Measurements from ENCODE around the gene ICAM3. TPM values are rescaled to one million over a fixed set of nuclear protein-coding genes. Genes with fewer than 3 reads are reported as not detected.

ICAM3 gene
- total and polyA plus RNA-seq, 4 donors = 8.1 to 56.1 (median 18.8) TPM

DNA sequence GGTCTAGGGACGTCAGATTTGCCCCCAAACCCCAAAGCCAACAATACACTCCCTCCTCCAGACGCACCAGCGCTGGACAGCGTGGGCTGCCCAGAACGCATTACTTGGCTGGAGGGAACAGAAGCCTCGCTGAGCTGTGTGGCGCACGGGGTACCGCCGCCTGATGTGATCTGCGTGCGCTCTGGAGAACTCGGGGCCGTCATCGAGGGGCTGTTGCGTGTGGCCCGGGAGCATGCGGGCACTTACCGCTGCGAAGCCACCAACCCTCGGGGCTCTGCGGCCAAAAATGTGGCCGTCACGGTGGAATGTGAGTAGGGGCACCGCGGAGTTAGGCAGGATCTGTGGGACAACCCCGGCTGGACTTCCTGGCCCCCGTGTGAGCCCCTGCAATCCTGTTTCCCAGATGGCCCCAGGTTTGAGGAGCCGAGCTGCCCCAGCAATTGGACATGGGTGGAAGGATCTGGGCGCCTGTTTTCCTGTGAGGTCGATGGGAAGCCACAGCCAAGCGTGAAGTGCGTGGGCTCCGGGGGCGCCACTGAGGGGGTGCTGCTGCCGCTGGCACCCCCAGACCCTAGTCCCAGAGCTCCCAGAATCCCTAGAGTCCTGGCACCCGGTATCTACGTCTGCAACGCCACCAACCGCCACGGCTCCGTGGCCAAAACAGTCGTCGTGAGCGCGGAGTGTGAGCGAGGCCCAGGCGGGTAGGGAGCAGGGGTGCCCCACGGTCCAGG lies 45.6 kb downstream of the ICAM3 start:
- DNase-seq (no peak), ATAC-seq (ENCODE audit: insufficient read depth, low FRiP score) (no peak)
- TF ChIP-seq, protein P1, sequence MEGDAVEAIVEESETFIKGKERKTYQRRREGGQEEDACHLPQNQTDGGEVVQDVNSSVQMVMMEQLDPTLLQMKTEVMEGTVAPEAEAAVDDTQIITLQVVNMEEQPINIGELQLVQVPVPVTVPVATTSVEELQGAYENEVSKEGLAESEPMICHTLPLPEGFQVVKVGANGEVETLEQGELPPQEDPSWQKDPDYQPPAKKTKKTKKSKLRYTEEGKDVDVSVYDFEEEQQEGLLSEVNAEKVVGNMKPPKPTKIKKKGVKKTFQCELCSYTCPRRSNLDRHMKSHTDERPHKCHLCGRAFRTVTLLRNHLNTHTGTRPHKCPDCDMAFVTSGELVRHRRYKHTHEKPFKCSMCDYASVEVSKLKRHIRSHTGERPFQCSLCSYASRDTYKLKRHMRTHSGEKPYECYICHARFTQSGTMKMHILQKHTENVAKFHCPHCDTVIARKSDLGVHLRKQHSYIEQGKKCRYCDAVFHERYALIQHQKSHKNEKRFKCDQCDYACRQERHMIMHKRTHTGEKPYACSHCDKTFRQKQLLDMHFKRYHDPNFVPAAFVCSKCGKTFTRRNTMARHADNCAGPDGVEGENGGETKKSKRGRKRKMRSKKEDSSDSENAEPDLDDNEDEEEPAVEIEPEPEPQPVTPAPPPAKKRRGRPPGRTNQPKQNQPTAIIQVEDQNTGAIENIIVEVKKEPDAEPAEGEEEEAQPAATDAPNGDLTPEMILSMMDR (IDR thresholded peaks at IDR 0.05; ENCODE audit: control extremely low read depth, extremely low read depth) = no peak
- H3K36me3 ChIP-seq (ENCODE audit: control insufficient read depth in 4 of 4, insufficient read depth in 4 of 4, low read length in 4 of 4) = peaks cover 0 to 5% (median 0%) of the 10 kb centered on the region in 4 donors
- H3K27me3 ChIP-seq (ENCODE audit: control insufficient read depth in 3 of 3, insufficient read depth in 3 of 3, low read length in 2 of 3) = peaks cover 0 to 63% (median 24%) of the 10 kb centered on the region in 3 donors
- H3K9ac ChIP-seq (ENCODE audit: insufficient read depth in 1 of 2, low read length in 2 of 2) = no peak overlapping the region
- WGBS, 2 donors = 29 to 46% methylated on average over 49 of the region's 49 CpGs
- H3K4me1 ChIP-seq (ENCODE audit: control insufficient read depth in 5 of 5, insufficient read depth in 5 of 5, low read length in 5 of 5) = peaks cover 0 to 48% (median 18%) of the 10 kb centered on the region in 5 donors
- H3K27ac ChIP-seq (ENCODE audit: low read depth in 1 of 2, low read length in 1 of 2) = no peak overlapping the region
- H3K9me3 ChIP-seq (ENCODE audit: control insufficient read depth in 4 of 4, insufficient read depth in 3 of 4, low read length in 3 of 4) = peaks cover 0 to 7% (median 0%) of the 10 kb centered on the region in 4 donors
- H3K4me3 ChIP-seq = no peak overlapping the region

DNA sequence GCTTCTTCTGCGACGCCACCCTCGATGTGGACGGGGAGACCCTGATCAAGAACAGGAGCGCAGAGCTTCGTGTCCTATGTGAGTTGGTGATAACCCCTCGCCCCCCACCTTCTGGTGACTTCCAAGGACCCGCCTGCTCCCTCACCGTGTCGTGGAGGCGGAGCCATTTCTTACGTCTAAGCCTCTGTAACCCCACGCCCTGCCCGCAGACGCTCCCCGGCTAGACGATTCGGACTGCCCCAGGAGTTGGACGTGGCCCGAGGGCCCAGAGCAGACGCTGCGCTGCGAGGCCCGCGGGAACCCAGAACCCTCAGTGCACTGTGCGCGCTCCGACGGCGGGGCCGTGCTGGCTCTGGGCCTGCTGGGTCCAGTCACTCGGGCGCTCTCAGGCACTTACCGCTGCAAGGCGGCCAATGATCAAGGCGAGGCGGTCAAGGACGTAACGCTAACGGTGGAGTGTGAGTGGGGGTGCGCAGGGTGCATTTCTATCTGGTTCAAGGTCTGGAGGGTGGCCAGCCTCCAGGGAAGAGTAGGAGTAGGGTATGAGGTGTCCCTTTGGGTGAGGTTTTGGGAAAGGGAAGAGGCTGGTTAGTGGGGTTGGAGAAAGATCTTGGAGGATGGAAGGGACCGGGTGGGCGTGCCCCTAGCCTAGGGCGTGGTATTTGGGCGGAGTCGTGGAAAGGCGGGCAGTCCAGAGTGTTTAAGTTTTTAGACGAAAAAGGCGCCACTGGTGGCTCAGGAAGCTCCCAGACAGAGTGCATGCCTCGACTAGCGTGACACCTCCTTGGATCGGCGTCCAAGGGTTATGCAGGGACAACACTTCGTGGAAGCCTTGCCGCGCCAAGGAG lies 46.4 kb downstream of the ICAM3 start:
- H3K4me3 ChIP-seq = no peak overlapping the region
- H3K36me3 ChIP-seq (ENCODE audit: control insufficient read depth in 4 of 4, insufficient read depth in 4 of 4, low read length in 4 of 4) = peaks cover 0 to 5% (median 0%) of the 10 kb centered on the region in 4 donors
- 22 to 31% methylated on average over 55 to 56 of the region's 56 CpGs for WGBS, 2 donors
- peak in 1 of 3 donors; percentile 11 for DNase-seq
- no peak overlapping the region for H3K9ac ChIP-seq (ENCODE audit: insufficient read depth in 1 of 2, low read length in 2 of 2)
- peaks cover 0 to 55% (median 19%) of the 10 kb centered on the region in 5 donors for H3K4me1 ChIP-seq (ENCODE audit: control insufficient read depth in 5 of 5, insufficient read depth in 5 of 5, low read length in 5 of 5)
- no peak for ATAC-seq (ENCODE audit: insufficient read depth, low FRiP score)
- peaks cover 0 to 7% (median 0%) of the 10 kb centered on the region in 4 donors for H3K9me3 ChIP-seq (ENCODE audit: control insufficient read depth in 4 of 4, insufficient read depth in 3 of 4, low read length in 3 of 4)
- H3K27me3 ChIP-seq (ENCODE audit: control insufficient read depth in 3 of 3, insufficient read depth in 3 of 3, low read length in 2 of 3) = peaks cover 0 to 63% (median 24%) of the 10 kb centered on the region in 3 donors
- TF ChIP-seq, protein P1 (IDR thresholded peaks at IDR 0.05; ENCODE audit: control extremely low read depth, extremely low read depth) = no peak
- peak overlapping the region in 1 of 2 donors; percentile 30 for H3K27ac ChIP-seq (ENCODE audit: low read depth in 1 of 2, low read length in 1 of 2)

GRCh38 chr19:10292206-10292788 lies 47.1 kb downstream of the ICAM3 start:
- Histone ChIP-seq H3K36me3 (ENCODE audit: control insufficient read depth in 4 of 4, insufficient read depth in 4 of 4, low read length in 4 of 4) (peaks cover 0 to 5% (median 0%) of the 10 kb centered on the region in 4 donors), H3K27ac (ENCODE audit: low read depth in 1 of 2, low read length in 1 of 2) (peak overlapping the region in 1 of 2 donors; percentile 50), H3K4me1 (ENCODE audit: control insufficient read depth in 5 of 5, insufficient read depth in 5 of 5, low read length in 5 of 5) (peaks cover 0 to 62% (median 26%) of the 10 kb centered on the region in 5 donors), H3K27me3 (ENCODE audit: control insufficient read depth in 3 of 3, insufficient read depth in 3 of 3, low read length in 2 of 3) (peaks cover 0 to 63% (median 24%) of the 10 kb centered on the region in 3 donors), H3K4me3 (peak overlapping the region; percentile 20), H3K9ac (ENCODE audit: insufficient read depth in 1 of 2, low read length in 2 of 2) (no peak overlapping the region), H3K9me3 (ENCODE audit: control insufficient read depth in 4 of 4, insufficient read depth in 3 of 4, low read length in 3 of 4) (peaks cover 0 to 7% (median 0%) of the 10 kb centered on the region in 4 donors)
- WGBS, 2 donors = 1 to 2% methylated on average over 42 to 45 of the region's 45 CpGs
- peak; percentile 73 for ATAC-seq (ENCODE audit: insufficient read depth, low FRiP score)
- DNase-seq = peak; percentile 70 to 85 (median 82)
- TF ChIP-seq, protein P1 (IDR thresholded peaks at IDR 0.05; ENCODE audit: control extremely low read depth, extremely low read depth) = no peak

Data from lung (tissue), 12 donors.